ENCODE data around the gene PRKG2.

The PRKG2 gene

GRCh38 chr4:81042578-81043365, 172.2 kb downstream of the PRKG2 start:
- TF ChIP-seq CTCF (IDR thresholded peaks at IDR 0.05; ENCODE audit: insufficient read depth, low read depth, low read length, missing control alignments), result no peak
- no peak for DNase-seq (ENCODE audit: low read depth)
- H3K4me3 ChIP-seq (ENCODE audit: low read length), result no peak overlapping the region

GRCh38 chr4:81040012-81040659, 174.9 kb downstream of the PRKG2 start:
- DNase-seq (ENCODE audit: low read depth), result peak; percentile 51
- H3K4me3 ChIP-seq (ENCODE audit: low read length), result no peak overlapping the region
- TF ChIP-seq CTCF (IDR thresholded peaks at IDR 0.05; ENCODE audit: insufficient read depth, low read depth, low read length, missing control alignments), result peak; percentile 71

- DNase-seq (ENCODE audit: low read depth), result peak; percentile 51
- no peak overlapping the region for H3K4me3 ChIP-seq (ENCODE audit: low read length)
- no peak for TF ChIP-seq CTCF (IDR thresholded peaks at IDR 0.05; ENCODE audit: insufficient read depth, low read depth, low read length, missing control alignments)
Observed at GRCh38 chr4:81039351-81039972, 175.6 kb downstream of the PRKG2 start.

- no peak for TF ChIP-seq CTCF (IDR thresholded peaks at IDR 0.05; ENCODE audit: insufficient read depth, low read depth, low read length, missing control alignments)
- no peak overlapping the region for H3K4me3 ChIP-seq (ENCODE audit: low read length)
- DNase-seq (ENCODE audit: low read depth), result no peak
Observed at GRCh38 chr4:81038636-81039350, 176.2 kb downstream of the PRKG2 start.

Measured in epithelial cell of esophagus (primary cell).